ENCODE results near the gene ZBTB11. TPM values are rescaled to one million over a fixed set of nuclear protein-coding genes. Genes with fewer than 3 reads are reported as not detected.

Gene ZBTB11
- total RNA-seq, 3 donors from 2014 or later (not counting 1 experiment from before 2014, with no cell fraction given): 72.0 to 90.9 (median 83.5) TPM

DNA sequence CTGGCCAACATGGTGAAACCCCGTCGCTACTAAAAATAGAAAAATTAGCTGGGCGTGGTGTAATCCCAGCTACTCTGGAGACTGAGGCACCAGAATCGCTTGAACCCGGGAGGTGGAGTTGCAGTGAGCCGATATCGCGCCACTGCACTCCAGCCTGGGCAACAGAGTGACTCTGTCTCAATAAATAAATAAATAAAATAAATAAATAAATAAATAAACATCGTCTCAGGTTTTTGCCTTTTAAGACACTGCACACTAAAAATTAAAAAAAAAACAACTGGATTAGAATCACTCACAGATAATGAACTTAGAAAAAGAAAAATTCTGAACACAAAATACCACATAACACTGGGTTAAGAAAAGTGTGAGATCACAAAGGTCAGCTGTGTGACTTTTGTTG lies 2.4 kb downstream of the ZBTB11 start:
- 98% methylated on average over 5 of the region's 9 CpGs for WGBS (ENCODE audit: insufficient coverage)
- H3K27me3 ChIP-seq (ENCODE audit: control insufficient read depth, insufficient read depth, low read length): no peaks in the 10 kb centered on the region
- Mint-ChIP-seq H3K4me3 (no peak overlapping the region), H3K4me1 (peaks cover 40 to 43% of the 10 kb centered on the region in 2 donors), H3K36me3 (no peaks in the 10 kb centered on the region), H3K27me3 (ENCODE audit: low read depth in 2 of 2) (no peaks in the 10 kb centered on the region), H3K9me3 (no peaks in the 10 kb centered on the region), H3K27ac (peak overlapping the region; percentile 96 to 98)
- H3K36me3 ChIP-seq (ENCODE audit: control insufficient read depth, insufficient read depth, low read length): peaks cover 14% of the 10 kb centered on the region
- H3K4me1 ChIP-seq (ENCODE audit: control insufficient read depth, insufficient read depth, low read length): peaks cover 20% of the 10 kb centered on the region
- TF ChIP-seq, protein P1, sequence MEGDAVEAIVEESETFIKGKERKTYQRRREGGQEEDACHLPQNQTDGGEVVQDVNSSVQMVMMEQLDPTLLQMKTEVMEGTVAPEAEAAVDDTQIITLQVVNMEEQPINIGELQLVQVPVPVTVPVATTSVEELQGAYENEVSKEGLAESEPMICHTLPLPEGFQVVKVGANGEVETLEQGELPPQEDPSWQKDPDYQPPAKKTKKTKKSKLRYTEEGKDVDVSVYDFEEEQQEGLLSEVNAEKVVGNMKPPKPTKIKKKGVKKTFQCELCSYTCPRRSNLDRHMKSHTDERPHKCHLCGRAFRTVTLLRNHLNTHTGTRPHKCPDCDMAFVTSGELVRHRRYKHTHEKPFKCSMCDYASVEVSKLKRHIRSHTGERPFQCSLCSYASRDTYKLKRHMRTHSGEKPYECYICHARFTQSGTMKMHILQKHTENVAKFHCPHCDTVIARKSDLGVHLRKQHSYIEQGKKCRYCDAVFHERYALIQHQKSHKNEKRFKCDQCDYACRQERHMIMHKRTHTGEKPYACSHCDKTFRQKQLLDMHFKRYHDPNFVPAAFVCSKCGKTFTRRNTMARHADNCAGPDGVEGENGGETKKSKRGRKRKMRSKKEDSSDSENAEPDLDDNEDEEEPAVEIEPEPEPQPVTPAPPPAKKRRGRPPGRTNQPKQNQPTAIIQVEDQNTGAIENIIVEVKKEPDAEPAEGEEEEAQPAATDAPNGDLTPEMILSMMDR (IDR thresholded peaks at IDR 0.05): no peak
- H3K4me3 ChIP-seq (ENCODE audit: low read length): no peak overlapping the region
- intact Hi-C loops (cut with micrococcal nuclease): loop anchor here (10.0 kb wide), 1 partner anchor 1270 kb away; the partner anchor contains the start of genes LNP1 and TOMM70
- no peak overlapping the region for H3K27ac ChIP-seq (ENCODE audit: low read length)
- no peak for ATAC-seq
- DNase-seq: no peak
- no peaks in the 10 kb centered on the region for H3K9me3 ChIP-seq (ENCODE audit: control insufficient read depth, insufficient read depth, low read length)

DNA sequence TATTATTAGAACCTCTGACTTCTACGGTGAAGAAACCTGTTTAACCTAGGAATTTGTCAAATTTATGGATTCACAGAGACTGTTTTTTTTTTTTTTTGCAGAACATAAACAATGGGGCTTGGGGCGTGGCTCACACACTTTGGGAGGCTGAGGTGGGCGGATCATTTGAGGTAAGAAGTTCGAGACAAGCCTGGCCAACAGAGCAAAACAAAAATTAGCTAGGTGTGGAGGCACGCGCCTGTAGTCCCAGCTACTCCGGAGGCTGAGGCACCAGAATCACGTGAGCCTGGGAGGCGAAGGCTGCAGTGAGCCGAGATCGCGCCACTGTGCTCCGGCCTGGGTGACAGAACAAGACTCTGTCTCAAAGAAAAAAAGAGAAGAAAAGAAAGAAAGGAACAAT lies 3.0 kb downstream of the ZBTB11 start:
- peaks cover 20% of the 10 kb centered on the region for H3K4me1 ChIP-seq (ENCODE audit: control insufficient read depth, insufficient read depth, low read length)
- Mint-ChIP-seq H3K27me3 (ENCODE audit: low read depth in 2 of 2) (no peaks in the 10 kb centered on the region), H3K4me3 (peak overlapping the region; percentile 36), H3K9me3 (no peaks in the 10 kb centered on the region), H3K4me1 (peaks cover 40 to 43% of the 10 kb centered on the region in 2 donors), H3K36me3 (no peaks in the 10 kb centered on the region), H3K27ac (peak overlapping the region; percentile 75 to 81)
- DNase-seq (no peak), ATAC-seq (no peak)
- H3K27ac ChIP-seq (ENCODE audit: low read length): no peak overlapping the region
- no peaks in the 10 kb centered on the region for H3K9me3 ChIP-seq (ENCODE audit: control insufficient read depth, insufficient read depth, low read length)
- intact Hi-C loops (cut with micrococcal nuclease): loop anchor here (10.0 kb wide), 1 partner anchor 1269 kb away; the partner anchor contains the start of genes LNP1 and TOMM70
- H3K36me3 ChIP-seq (ENCODE audit: control insufficient read depth, insufficient read depth, low read length): peaks cover 19% of the 10 kb centered on the region
- no peak overlapping the region for H3K4me3 ChIP-seq (ENCODE audit: low read length)
- 94% methylated on average over 13 of the region's 13 CpGs for WGBS (ENCODE audit: insufficient coverage)
- H3K27me3 ChIP-seq (ENCODE audit: control insufficient read depth, insufficient read depth, low read length): no peaks in the 10 kb centered on the region
- TF ChIP-seq, protein P1 (IDR thresholded peaks at IDR 0.05): no peak

DNA sequence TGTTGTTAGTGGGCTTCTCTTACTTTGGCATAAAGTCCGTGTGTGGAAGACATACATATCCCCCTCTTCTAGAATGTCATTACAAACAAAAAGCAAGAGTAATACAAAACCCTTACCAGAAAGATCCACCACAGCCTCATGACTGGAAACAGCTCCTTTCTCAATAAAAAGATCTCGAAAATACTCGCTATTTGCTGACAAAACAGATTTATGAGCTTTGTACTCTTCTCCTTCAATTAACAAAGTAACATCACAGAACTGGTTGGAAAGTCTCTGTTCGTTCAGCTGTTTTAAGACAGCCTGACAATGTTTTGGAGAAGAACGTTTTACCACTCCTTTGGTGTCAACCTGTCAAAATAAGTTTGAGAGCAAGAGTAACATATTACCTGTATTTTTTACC lies 5.9 kb downstream of the ZBTB11 start:
- Mint-ChIP-seq H3K27me3 (ENCODE audit: low read depth in 2 of 2) (no peaks in the 10 kb centered on the region), H3K4me3 (no peak overlapping the region), H3K4me1 (peaks cover 30 to 31% of the 10 kb centered on the region in 2 donors), H3K9me3 (no peaks in the 10 kb centered on the region), H3K27ac (peak overlapping the region in 1 of 2 donors; percentile 28), H3K36me3 (peaks cover 9% of the 10 kb centered on the region)
- Histone ChIP-seq H3K4me3 (ENCODE audit: low read length) (no peak overlapping the region), H3K9me3 (ENCODE audit: control insufficient read depth, insufficient read depth, low read length) (no peaks in the 10 kb centered on the region), H3K27me3 (ENCODE audit: control insufficient read depth, insufficient read depth, low read length) (no peaks in the 10 kb centered on the region), H3K27ac (ENCODE audit: low read length) (no peak overlapping the region), H3K4me1 (ENCODE audit: control insufficient read depth, insufficient read depth, low read length) (peaks cover 13% of the 10 kb centered on the region), H3K36me3 (ENCODE audit: control insufficient read depth, insufficient read depth, low read length) (peaks cover 38% of the 10 kb centered on the region)
- 91% methylated on average over 5 of the region's 5 CpGs for WGBS (ENCODE audit: insufficient coverage)
- DNase-seq: no peak
- no peak for ATAC-seq
- intact Hi-C loops (cut with micrococcal nuclease): loop anchor here (10.0 kb wide), 1 partner anchor 1266 kb away; the partner anchor contains the start of genes LNP1 and TOMM70
- TF ChIP-seq, protein P1 (IDR thresholded peaks at IDR 0.05): no peak

DNA sequence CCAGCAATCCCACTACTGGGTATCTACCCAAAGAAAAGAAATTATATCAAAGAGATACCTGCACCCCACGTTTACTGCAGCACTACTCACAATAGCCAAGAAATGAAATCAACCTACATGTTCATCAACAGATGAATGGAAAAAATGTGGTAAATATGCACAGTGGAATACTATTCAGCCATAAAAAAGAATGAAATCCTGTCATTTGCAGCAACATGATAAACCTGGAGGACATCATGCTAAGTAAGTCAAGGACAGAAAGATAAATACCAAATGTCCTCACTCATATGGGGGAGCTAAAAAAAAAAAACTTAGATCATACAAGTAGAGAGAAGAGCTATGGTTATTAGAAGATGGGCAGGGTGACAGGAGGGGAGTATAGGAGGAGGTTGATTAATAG lies 9.1 kb downstream of the ZBTB11 start:
- Mint-ChIP-seq H3K4me3 (no peak overlapping the region), H3K27me3 (ENCODE audit: low read depth in 2 of 2) (no peaks in the 10 kb centered on the region), H3K27ac (no peak overlapping the region), H3K4me1 (peaks cover 9 to 14% of the 10 kb centered on the region in 2 donors), H3K36me3 (peaks cover 9% of the 10 kb centered on the region), H3K9me3 (no peaks in the 10 kb centered on the region)
- peaks cover 66% of the 10 kb centered on the region for H3K36me3 ChIP-seq (ENCODE audit: control insufficient read depth, insufficient read depth, low read length)
- H3K4me1 ChIP-seq (ENCODE audit: control insufficient read depth, insufficient read depth, low read length): no peaks in the 10 kb centered on the region
- TF ChIP-seq, protein P1 (IDR thresholded peaks at IDR 0.05): no peak
- H3K4me3 ChIP-seq (ENCODE audit: low read length): no peak overlapping the region
- DNase-seq (no peak), ATAC-seq (no peak)
- H3K27me3 ChIP-seq (ENCODE audit: control insufficient read depth, insufficient read depth, low read length): no peaks in the 10 kb centered on the region
- H3K9me3 ChIP-seq (ENCODE audit: control insufficient read depth, insufficient read depth, low read length): no peaks in the 10 kb centered on the region
- intact Hi-C loops (cut with micrococcal nuclease): no loop called here
- WGBS (ENCODE audit: insufficient coverage): no CpG with 5 or more reads among the region's 1 CpG
- no peak overlapping the region for H3K27ac ChIP-seq (ENCODE audit: low read length)

Measured in natural killer cell (primary cell).